IMR-90 (cell line): ENCODE data around the gene GMPPA. TPM values are rescaled to one million over a fixed set of nuclear protein-coding genes. Genes with fewer than 3 reads are reported as not detected.

ENCODE experiments used
- ATAC-seq: fragments of 200-7000 bp; cut with Tn5 transposase; 2 replicates; pipeline ENCODE4 v1.9.1; 2020; ENCODE audit warnings: low read depth, mild to moderate bottlenecking, moderate library complexity
- BruUV-seq: library from RNA; stranded (reverse); fragments of 400-500 nt; replicated peaks from 2 replicates; lab custom pipeline; 2021; lab: Mats Ljungman, UMichigan
- CTCF ChIA-PET: fragments of 300-600 bp; formaldehyde crosslinking; extraction: SDS; loops from one replicate; lab custom pipeline; 2021; ENCODE audit warnings: antibody characterized with exemption; lab: Yijun Ruan, JAX
- POLR2A ChIA-PET: fragments of 300-600 bp; sonication (Branson Sonifier 250); formaldehyde crosslinking; loops from one replicate; lab custom pipeline; 2022; ENCODE audit warnings: antibody characterized with exemption; ENCODE audit not compliant: unreplicated experiment; lab: Charles Lee
- DNase-seq: peaks from one replicate; pipeline ENCODE4 v3.0.0; 2013
- H2AFZ ChIP-seq: replicated peaks from 2 replicates; pipeline ENCODE3; 2013; ENCODE audit warnings: low read length, mild to moderate bottlenecking; ENCODE audit not compliant: poor library complexity
- H2AK5ac ChIP-seq: 2 replicates; pipeline ENCODE4 v1.6.1; 2013; ENCODE audit warnings: low read depth, low read length, inconsistent platforms
- H2AK9ac ChIP-seq: replicated peaks from 2 replicates; pipeline ENCODE3; 2013; ENCODE audit warnings: mild to moderate bottlenecking, low read depth, low read length, moderate library complexity; ENCODE audit not compliant: poor library complexity
- H2BK120ac ChIP-seq: 2 replicates; pipeline ENCODE4 v1.6.1; 2013; ENCODE audit warnings: low read depth, low read length, inconsistent platforms
- H2BK15ac ChIP-seq: 3 replicates; pipeline ENCODE4 v1.6.1; 2013; ENCODE audit warnings: low read depth, low read length, inconsistent platforms
- H2BK20ac ChIP-seq: 2 replicates; pipeline ENCODE4 v1.6.1; 2013; ENCODE audit warnings: low read depth, mild to moderate bottlenecking, inconsistent platforms, low read length, moderate library complexity
- H2BK5ac ChIP-seq: 2 replicates; pipeline ENCODE4 v1.6.1; 2013; ENCODE audit warnings: mild to moderate bottlenecking, low read depth, low read length, inconsistent platforms; ENCODE audit not compliant: poor library complexity, severe bottlenecking
- H3K14ac ChIP-seq: replicated peaks from 2 replicates; pipeline ENCODE4 v1.6.1; 2013; ENCODE audit warnings: low read depth, low read length, inconsistent platforms
- H3K18ac ChIP-seq: 2 replicates; pipeline ENCODE4 v1.6.1; 2013; ENCODE audit warnings: low read depth, low read length, control low read depth
- H3K23ac ChIP-seq: 2 replicates; pipeline ENCODE4 v1.6.1; 2013; ENCODE audit warnings: low read depth, low read length, inconsistent platforms
- H3K27ac ChIP-seq: 2 replicates; pipeline ENCODE4 v1.5.1; 2013; ENCODE audit warnings: mild to moderate bottlenecking, control low read depth, low read length; ENCODE audit not compliant: insufficient read depth
- H3K27me3 ChIP-seq: 2 replicates; pipeline ENCODE4 v1.6.1; 2013; ENCODE audit warnings: low read length; ENCODE audit not compliant: control insufficient read depth, insufficient read depth
- H3K36me3 ChIP-seq: 2 replicates; pipeline ENCODE4 v1.6.1; 2013; ENCODE audit warnings: low read length, mixed read lengths; ENCODE audit not compliant: control insufficient read depth, insufficient read depth
- H3K4ac ChIP-seq: 2 replicates; pipeline ENCODE4 v1.6.1; 2013; ENCODE audit warnings: low read depth, low read length, inconsistent platforms
- H3K4me1 ChIP-seq: 2 replicates; pipeline ENCODE4 v1.6.1; 2013; ENCODE audit warnings: low read length, mixed read lengths; ENCODE audit not compliant: control insufficient read depth, insufficient read depth
- H3K4me2 ChIP-seq: 2 replicates; pipeline ENCODE4 v1.6.1; 2013; ENCODE audit warnings: low read depth, mild to moderate bottlenecking, control low read depth, low read length, moderate library complexity
- H3K4me3 ChIP-seq: 2 replicates; pipeline ENCODE4 v1.5.1; 2013; ENCODE audit warnings: low read depth, mild to moderate bottlenecking, control low read depth, low read length, moderate library complexity; ENCODE audit not compliant: insufficient read depth
- H3K56ac ChIP-seq: 2 replicates; pipeline ENCODE4 v1.6.1; 2013; ENCODE audit warnings: low read length, inconsistent platforms; ENCODE audit not compliant: insufficient read depth; ENCODE audit errors: extremely low read depth
- H3K79me1 ChIP-seq, 2 experiments: 2 replicates each; pipeline ENCODE4 v1.6.1; 2013; ENCODE audit warnings: low read length in 2 of 2, inconsistent platforms in 1 of 2, low read depth in 1 of 2
- H3K9ac ChIP-seq: 2 replicates; pipeline ENCODE4 v1.6.1; 2013; ENCODE audit warnings: low read depth, low read length, control low read depth
- H3K9me1 ChIP-seq: 2 replicates; pipeline ENCODE4 v1.6.1; 2013; ENCODE audit warnings: low read length, inconsistent platforms; ENCODE audit not compliant: insufficient read depth
- H3K9me3 ChIP-seq: 2 replicates; pipeline ENCODE4 v1.6.1; 2013; ENCODE audit warnings: low read length; ENCODE audit not compliant: control insufficient read depth, insufficient read depth
- H4K20me1 ChIP-seq: 2 replicates; pipeline ENCODE4 v1.6.1; 2013; ENCODE audit warnings: low read length, inconsistent platforms; ENCODE audit not compliant: insufficient read depth
- H4K5ac ChIP-seq: 2 replicates; pipeline ENCODE4 v1.6.1; 2013; ENCODE audit warnings: mild to moderate bottlenecking, low read depth, low read length, control low read depth
- H4K8ac ChIP-seq, 2 experiments: 2 replicates each; pipeline ENCODE4 v1.6.1; 2013; ENCODE audit warnings: low read depth in 2 of 2, low read length in 2 of 2, control low read depth in 1 of 2, inconsistent platforms in 1 of 2
- H4K91ac ChIP-seq: 2 replicates; pipeline ENCODE4 v1.6.1; 2013; ENCODE audit warnings: low read depth, low read length, inconsistent platforms; ENCODE audit not compliant: insufficient read depth
- CEBPB ChIP-seq: IDR thresholded peaks from 2 replicates; pipeline ENCODE4 v1.6.1; 2012; ENCODE audit warnings: low read depth, low read length, improper control_type of control experiment
- CHD1 ChIP-seq: IDR thresholded peaks from 2 replicates; pipeline ENCODE4 v1.6.1; 2012; ENCODE audit warnings: low read depth, low read length, improper control_type of control experiment
- FOS ChIP-seq: fragments of 150-350 bp; IDR thresholded peaks from 2 replicates; pipeline ENCODE4 v1.6.1; 2016; ENCODE audit warnings: low read depth, low read length
- MAFK ChIP-seq: IDR thresholded peaks from 2 replicates; pipeline ENCODE4 v1.6.1; 2012; ENCODE audit warnings: low read depth, low read length, improper control_type of control experiment
- MAZ ChIP-seq: IDR thresholded peaks from 2 replicates; pipeline ENCODE4 v1.6.1; 2012; ENCODE audit warnings: low read depth, mild to moderate bottlenecking, low read length, improper control_type of control experiment, moderate library complexity, borderline replicate concordance
- NFE2L2 ChIP-seq: fragments of 150-350 bp; IDR thresholded peaks from 2 replicates; pipeline ENCODE4 v1.6.1; 2016; ENCODE audit warnings: low read depth, mild to moderate bottlenecking, low read length
- RCOR1 ChIP-seq: IDR thresholded peaks from 2 replicates; pipeline ENCODE4 v1.6.1; 2012; ENCODE audit warnings: mild to moderate bottlenecking, low read length, improper control_type of control experiment; ENCODE audit not compliant: insufficient replicate concordance
- SMC3 ChIP-seq: fragments of 150-350 bp; IDR thresholded peaks from 2 replicates; pipeline ENCODE4 v1.6.1; 2016; ENCODE audit warnings: low read depth, mild to moderate bottlenecking, antibody characterized with exemption, low read length, moderate library complexity
- WGBS, 2 experiments: methylation state at CpG; one replicate each; pipeline versions ENCODE4 v1.1.5 to v1.1.7; 2013; ENCODE audit warnings: missing lambda C conversion rate in 2 of 2; ENCODE audit not compliant: insufficient read length in 1 of 2; ENCODE audit errors: extremely low coverage in 2 of 2; 5-methylcytosine and 5-hydroxymethylcytosine counted together
- dilution Hi-C: fragments of 300-500 bp; cut with HindIII; formaldehyde crosslinking; loops from one replicate; pipeline ENCODE4 v1.14.3; 2018; ENCODE audit warnings: low sequenced_read_pairs; ENCODE audit not compliant: unreplicated experiment
- in situ Hi-C: fragments of 300-500 bp; cut with MboI; formaldehyde crosslinking; loops from 3 replicates; pipeline ENCODE4 v1.14.3; 2019; ENCODE audit warnings: low sequenced_read_pairs, inconsistent platforms, mixed read lengths
- intact Hi-C: fragments of 100-400 bp; cut with micrococcal nuclease; formaldehyde crosslinking; loops from 2 replicates; pipeline ENCODE4 v1.10.0; 2022
- polyA plus RNA-seq, 3 experiments: library from polyadenylated mRNA; depleted of rRNA; stranded (reverse); fragments of >200 nt; gene quantifications; 2 replicates each; pipeline ENCODE4 v1.2.3, GENCODE V29; 2012; ENCODE audit warnings: low replicate concordance in 1 of 3
- total RNA-seq: library from RNA; depleted of rRNA; stranded (reverse); fragments of >200 nt; gene quantifications from 2 replicates; pipeline ENCODE4 v1.2.3, GENCODE V29; 2012

GMPPA gene
- total and polyA plus RNA-seq, 2 of the 4 experiments (the other 2 are of a cell fraction): 103 to 134 TPM

GRCh38 chr2:219465659-219466561 lies 32.8 kb upstream of the GMPPA start (continued):
- TF ChIP-seq RCOR1: no peak

GRCh38 chr2:219466816-219467735 lies 31.6 kb upstream of the GMPPA start:
- dilution Hi-C loops: no loop called here
- no peak overlapping the region for H2BK15ac ChIP-seq
- H2AFZ ChIP-seq: no peak overlapping the region
- no peak overlapping the region for H2AK9ac ChIP-seq
- H3K56ac ChIP-seq: no peak overlapping the region
- no peak overlapping the region for H3K4me3 ChIP-seq
- no peak overlapping the region for H4K5ac ChIP-seq
- no peaks in the 10 kb centered on the region for H3K27me3 ChIP-seq
- TF ChIP-seq SMC3: no peak
- no peak for TF ChIP-seq MAZ
- TF ChIP-seq FOS: no peak
- no peak for TF ChIP-seq CEBPB
- TF ChIP-seq MAFK: no peak
- TF ChIP-seq CHD1: no peak
- TF ChIP-seq NFE2L2: no peak
- no peak overlapping the region for H3K27ac ChIP-seq
- H3K36me3 ChIP-seq: peaks cover 68% of the 10 kb centered on the region; the same call in 1 of the 2 replicates
- DNase-seq (no peak), ATAC-seq (no peak)
- no peaks in the 10 kb centered on the region; a peak in 1 of 4 replicates for H3K79me1 ChIP-seq
- no peak overlapping the region for H3K4ac ChIP-seq
- H3K9ac ChIP-seq: no peak overlapping the region
- BruUV-seq: no TSS peak
- no peak overlapping the region for H2AK5ac ChIP-seq
- no peak overlapping the region for H3K18ac ChIP-seq
- no peaks in the 10 kb centered on the region for H3K9me3 ChIP-seq
- in situ Hi-C loops: no loop called here
- ChIA-PET POLR2A (interaction anchor here (0.6 kb wide), 1 partner anchor 734 kb away, joined by 3 read pairs; no protein-coding TSS in a partner anchor), CTCF (interaction anchor here (1.0 kb wide), 1 partner anchor 9 kb away, joined by 3 read pairs; no protein-coding TSS in a partner anchor)
- intact Hi-C loops: no loop called here
- no peak overlapping the region for H4K91ac ChIP-seq
- H2BK120ac ChIP-seq: no peak overlapping the region
- no peak overlapping the region for H3K14ac ChIP-seq
- no peak overlapping the region for H2BK20ac ChIP-seq
- no peak overlapping the region for H3K4me2 ChIP-seq
- H3K4me1 ChIP-seq: peaks cover 13% of the 10 kb centered on the region
- H3K9me1 ChIP-seq: no peaks in the 10 kb centered on the region
- WGBS, 2 experiments: 81% methylated on average over 21 of the region's 28 CpGs; no CpG with 5 or more reads in 1 of the 2 experiments
- no peak overlapping the region for H4K8ac ChIP-seq
- no peaks in the 10 kb centered on the region; the same call in 1 of the 2 replicates for H4K20me1 ChIP-seq
- no peak overlapping the region for H2BK5ac ChIP-seq
- H3K23ac ChIP-seq: no peak overlapping the region
